PC-3 (cell line): Measurements from ENCODE around the gene HDAC4.

Experiments used
- EZH2phosphoT487 ChIP-seq: fragments of 300-600 bp; sonication (generic); IDR thresholded peaks from 2 replicates; pipeline ENCODE4 v1.6.1; 2018; ENCODE audit warnings: mild to moderate bottlenecking, antibody characterized with exemption, low read length, borderline replicate concordance
- TF ChIP-seq, protein P1 (sequence below): fragments of 300-600 bp; sonication (generic); conservative IDR thresholded peaks from 2 replicates; pipeline ENCODE4 v1.5.1; 2017; ENCODE audit warnings: antibody characterized with exemption, low read depth, mild to moderate bottlenecking, low read length

DNA sequence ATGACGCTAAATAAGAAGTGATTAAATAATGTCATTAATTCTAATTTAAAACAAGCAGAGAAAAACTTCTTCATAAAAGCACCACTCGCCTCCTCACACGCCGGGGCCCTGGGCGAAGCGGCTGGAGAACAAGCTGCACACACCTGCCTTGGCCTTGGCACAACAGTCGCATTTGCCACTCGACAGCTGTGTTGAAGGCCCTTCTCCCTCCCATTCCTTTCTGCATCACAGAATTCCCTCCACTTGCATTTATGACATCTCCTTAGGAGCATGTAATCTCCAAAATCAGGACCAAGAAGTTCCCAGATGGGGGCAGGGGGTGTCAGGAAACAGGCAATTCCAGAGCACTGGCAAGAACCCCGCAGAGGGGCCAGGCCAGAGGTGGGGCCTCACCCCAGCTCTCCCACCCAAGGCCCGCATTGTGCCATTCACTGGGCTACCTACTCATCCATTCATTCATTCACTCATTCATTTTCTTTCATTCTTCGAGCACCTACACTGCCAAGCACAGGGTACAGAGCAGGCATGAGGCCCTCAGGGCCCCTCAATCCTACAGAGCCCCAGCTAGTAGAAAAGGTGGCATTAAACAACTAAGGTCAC, 6.4 kb downstream of the HDAC4 start:
- TF ChIP-seq, protein P1, sequence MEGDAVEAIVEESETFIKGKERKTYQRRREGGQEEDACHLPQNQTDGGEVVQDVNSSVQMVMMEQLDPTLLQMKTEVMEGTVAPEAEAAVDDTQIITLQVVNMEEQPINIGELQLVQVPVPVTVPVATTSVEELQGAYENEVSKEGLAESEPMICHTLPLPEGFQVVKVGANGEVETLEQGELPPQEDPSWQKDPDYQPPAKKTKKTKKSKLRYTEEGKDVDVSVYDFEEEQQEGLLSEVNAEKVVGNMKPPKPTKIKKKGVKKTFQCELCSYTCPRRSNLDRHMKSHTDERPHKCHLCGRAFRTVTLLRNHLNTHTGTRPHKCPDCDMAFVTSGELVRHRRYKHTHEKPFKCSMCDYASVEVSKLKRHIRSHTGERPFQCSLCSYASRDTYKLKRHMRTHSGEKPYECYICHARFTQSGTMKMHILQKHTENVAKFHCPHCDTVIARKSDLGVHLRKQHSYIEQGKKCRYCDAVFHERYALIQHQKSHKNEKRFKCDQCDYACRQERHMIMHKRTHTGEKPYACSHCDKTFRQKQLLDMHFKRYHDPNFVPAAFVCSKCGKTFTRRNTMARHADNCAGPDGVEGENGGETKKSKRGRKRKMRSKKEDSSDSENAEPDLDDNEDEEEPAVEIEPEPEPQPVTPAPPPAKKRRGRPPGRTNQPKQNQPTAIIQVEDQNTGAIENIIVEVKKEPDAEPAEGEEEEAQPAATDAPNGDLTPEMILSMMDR: no peak
- no peak for TF ChIP-seq EZH2phosphoT487
